HG02943 (cell line): ENCODE data around the gene IMMT.
"Not testable (repeated sequence)": the region's sequence is repeated elsewhere in the genome, so short reads cannot be mapped to it uniquely, and the experiment has no call there.

Experiments
- ATAC-seq: cut with Tn5 transposase; IDR thresholded peaks from one replicate; pipeline ENCODE4 v1.9.1; 2021; ENCODE audit warnings: mild to moderate bottlenecking, low read depth, moderate library complexity; ENCODE audit not compliant: unreplicated experiment

The IMMT gene

GRCh38 chr2:86195055-86195807 lies at the start of gene IMMT:
Gene IMMT (minus strand): TSS chr2:86195462. CDS start chr2:86195382, 80 bp downstream.
- peak; percentile 81 for ATAC-seq

- ATAC-seq: not testable (repeated sequence)
These were observed 49.5 kb upstream of the IMMT start for GRCh38 chr2:86244781-86245180.

- no peak for ATAC-seq
These were observed 48.9 kb upstream of the IMMT start for GRCh38 chr2:86243950-86244733.

DNA sequence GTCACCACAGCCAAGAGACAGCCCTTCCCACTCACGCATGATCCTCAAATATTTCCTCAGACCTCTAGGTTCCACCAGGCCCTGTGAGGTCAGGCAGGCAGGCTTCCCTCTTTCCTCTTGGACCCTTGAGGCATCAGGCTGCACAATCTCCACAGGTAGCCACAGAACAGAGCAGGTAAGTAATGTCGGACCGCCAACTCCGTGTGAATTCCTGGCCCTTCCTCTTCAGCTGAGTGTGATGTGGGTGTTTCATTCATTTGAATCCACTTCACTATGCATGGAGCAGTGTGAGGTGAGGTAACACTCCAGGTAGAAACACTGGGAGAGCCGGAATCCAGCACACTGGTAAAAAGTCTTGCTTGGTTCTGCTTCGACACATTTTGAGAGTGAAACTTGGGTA lies 48.0 kb upstream of the IMMT start:
- no peak for ATAC-seq

- no peak for ATAC-seq
These were observed 46.3 kb upstream of the IMMT start for GRCh38 chr2:86241611-86242010.

DNA sequence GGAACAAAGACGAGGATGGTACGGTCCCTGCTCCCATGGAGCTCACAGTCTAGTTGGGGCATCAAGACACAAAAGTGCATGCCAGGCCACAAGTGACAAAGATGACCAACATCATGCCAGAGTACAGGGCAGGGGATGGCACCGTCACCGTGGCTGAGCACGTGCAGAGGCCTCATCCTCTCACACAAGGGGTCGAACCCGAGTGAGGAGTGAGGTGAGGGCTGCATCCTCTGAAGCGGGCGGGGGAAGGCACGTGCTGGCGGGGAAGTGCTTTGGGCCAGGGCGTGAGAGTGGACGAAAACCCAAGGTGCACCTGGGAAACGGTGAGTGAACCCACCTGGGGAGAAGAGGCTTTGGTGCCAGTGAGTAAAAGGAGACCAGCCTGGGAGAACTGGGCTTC lies 45.0 kb upstream of the IMMT start:
- no peak for ATAC-seq

DNA sequence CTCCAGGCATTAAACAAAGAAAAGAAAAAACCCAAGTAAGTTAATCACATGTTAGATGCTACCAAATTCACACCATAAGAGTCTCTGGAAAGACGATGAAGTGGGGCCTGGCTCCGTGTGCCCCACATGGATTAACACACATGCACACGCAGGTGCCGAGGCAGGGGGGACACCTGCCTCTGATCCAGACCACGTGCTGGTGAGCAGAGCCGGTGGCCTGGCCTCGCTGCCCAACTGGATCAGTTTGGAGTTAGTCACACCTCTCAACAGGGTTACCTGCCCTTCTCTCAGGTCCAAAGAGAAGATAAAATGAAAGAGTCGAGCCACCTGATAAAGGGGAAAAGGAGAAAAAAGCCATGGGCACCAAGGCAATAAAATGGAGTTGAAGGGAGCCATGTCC lies 44.5 kb upstream of the IMMT start:
- no peak for ATAC-seq

DNA sequence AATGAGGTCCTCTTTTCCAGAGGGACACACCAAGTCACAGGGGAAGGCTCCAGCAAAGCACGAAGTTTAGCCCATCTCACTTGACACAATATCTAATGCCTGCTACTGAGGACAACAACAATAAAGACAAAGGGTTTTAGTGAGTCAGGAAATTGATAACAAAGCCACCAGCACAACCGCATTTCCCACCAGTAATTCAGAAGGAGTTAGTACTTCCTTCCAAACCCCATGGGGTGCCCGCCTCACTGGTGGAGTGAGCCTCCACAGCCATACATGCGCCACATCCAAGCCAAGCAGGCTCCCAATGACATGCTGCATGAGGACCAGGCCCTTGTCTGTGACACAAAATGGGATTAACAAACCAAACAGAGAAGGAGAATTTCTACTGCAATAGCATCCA lies 44.1 kb upstream of the IMMT start:
- ATAC-seq: no peak

GRCh38 chr2:86238354-86238753 lies 43.1 kb upstream of the IMMT start:
- peak; percentile 70 for ATAC-seq

DNA sequence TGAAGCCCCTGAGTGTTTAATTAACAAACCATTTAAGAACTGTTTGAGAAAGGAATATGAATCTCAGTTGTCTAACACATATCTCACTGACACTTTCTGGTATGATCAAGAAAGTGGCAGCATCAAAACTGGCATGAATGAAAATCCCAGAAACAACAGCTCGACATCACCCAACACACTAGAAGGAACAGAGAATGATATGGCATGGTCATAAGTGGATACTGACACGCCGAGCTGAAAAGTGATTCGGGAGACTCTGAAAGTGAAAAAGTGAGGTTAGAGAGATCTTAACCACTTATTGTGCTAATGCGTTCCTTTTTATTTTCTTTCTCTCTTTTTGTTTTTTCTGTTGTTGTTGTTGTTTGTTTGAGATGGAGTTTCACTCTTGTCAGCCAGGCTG lies 41.9 kb upstream of the IMMT start:
- ATAC-seq: no peak

DNA sequence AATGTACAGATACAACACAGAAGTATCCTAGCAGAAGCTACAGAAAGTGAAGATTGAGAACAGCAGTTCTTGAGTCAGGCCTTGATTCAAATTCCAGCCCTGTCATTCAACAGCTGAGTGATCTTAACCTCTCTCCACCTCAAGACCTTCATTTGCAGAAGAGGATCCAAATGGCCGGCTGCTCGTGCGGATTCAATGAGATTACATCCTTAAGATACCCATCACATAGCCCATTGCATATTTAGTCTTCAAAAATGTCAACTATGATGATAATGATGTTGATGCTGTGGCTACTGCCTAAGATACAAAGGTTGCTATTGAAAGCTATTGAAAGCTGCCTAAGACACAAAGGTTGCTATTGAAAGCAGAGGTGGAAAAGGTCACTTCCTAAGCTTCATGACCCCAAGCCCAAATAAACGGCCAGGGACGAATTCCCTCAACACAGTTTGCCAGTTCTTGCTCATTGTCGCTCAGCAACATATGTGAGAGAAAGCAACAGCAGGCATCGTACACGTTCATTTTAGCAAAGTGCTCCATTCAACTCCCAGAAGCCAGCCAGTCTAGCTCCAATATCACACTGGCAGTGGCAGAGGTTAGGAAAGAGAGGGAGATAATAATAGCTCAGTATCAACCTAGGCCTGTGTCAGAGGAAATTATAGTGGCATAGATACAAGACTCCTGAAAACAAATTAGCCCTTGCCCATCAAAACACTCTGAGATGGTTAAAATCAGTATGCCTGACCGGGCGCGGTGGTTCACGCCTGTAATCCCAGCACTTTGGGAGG lies 40.1 kb upstream of the IMMT start:
- ATAC-seq: no peak

- no peak for ATAC-seq
These were observed 39.4 kb upstream of the IMMT start for GRCh38 chr2:86234563-86235131.

GRCh38 chr2:86233436-86233835 lies 38.2 kb upstream of the IMMT start:
- no peak for ATAC-seq

DNA sequence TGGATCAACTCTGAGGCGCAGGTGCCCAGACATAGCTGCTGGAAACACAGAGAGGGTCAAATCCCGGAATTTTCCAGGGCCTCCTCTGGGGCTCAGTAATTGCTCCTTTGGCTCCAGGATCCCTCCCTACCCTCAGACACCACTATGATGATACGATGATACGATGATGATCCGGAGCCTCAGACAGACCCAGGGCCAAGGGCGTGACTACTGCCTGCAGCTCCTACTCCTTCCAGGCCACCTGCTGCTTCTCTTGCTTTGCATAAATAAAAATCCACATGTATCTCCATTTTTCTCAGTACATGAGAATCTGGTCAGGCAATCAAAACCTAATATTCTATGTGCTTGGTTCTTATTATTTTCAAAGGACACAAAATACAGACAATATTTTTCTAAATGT lies 37.6 kb upstream of the IMMT start:
- no peak for ATAC-seq

- no peak for ATAC-seq
These were observed 37.1 kb upstream of the IMMT start for GRCh38 chr2:86232373-86232784.

DNA sequence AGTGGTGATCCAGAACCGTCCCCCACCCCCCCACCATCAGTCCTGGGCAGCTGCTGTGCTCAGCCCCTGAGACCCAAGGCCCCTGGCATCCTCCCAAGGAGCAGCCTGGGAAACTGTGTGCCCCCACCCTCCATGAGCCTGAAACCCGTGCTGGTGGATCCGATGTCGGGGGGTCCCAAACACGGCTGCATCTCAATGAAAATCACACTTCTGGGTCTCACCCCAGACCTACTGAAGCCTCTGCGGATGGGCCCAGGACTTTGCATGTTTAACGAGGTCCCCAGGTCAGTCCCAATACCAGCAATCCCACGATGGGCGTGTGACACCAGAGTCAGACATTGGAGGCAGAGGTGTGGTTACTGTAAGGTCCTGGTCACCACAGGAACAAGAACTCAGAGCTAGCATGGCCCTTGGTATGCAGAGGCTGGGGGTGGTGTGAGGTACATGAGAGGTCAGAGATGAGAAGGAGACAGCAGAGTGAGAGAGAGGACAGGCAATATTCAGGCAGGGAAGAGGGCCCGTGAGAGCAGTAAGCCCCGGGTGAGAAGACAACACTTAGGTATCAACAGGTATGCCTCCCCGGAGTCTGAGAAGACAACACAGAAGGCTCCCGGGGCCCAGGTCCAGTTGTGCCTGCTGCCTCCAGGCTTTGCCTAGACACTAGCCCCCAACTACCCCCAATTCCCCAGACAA lies 36.6 kb upstream of the IMMT start:
- no peak for ATAC-seq

DNA sequence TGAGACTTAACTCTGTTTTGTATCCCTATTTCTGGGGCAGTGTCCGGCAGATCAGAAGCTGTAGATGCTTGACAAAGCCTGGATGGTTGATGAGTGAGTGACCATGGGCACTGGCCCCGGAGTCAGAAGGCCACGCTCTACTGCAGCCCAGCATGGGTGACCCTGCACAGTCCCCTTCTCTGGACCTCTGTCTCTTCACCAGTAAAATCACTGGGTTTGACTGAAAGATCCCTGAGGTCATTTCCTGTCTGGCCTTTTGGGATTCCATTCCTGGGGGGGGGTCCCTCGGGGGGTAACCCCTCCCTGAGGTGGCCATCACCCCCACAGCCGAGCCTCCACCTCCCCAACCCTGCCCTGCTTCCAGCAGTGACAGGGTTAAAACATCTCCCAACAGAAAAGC lies 35.7 kb upstream of the IMMT start:
- no peak for ATAC-seq

DNA sequence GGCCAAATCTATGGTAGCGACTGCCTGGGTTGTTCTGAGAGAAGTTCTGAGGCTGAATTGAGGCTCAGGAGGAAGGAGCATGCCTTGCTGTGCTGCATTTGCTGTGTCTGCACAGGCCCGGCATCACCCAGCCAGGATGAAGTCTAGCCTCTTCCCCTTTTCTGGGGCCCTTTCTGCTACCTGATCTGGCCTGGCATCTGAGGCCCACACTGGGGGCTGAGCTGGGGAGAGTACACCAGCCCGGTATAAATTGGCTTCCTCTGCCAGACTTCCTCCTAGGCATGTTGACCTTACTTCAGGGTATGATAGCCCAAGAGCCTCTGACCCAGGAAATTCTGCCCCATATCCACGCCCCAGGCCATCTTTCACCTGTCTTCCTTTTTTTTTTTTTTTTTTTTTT lies 34.0 kb upstream of the IMMT start:
- no peak for ATAC-seq

DNA sequence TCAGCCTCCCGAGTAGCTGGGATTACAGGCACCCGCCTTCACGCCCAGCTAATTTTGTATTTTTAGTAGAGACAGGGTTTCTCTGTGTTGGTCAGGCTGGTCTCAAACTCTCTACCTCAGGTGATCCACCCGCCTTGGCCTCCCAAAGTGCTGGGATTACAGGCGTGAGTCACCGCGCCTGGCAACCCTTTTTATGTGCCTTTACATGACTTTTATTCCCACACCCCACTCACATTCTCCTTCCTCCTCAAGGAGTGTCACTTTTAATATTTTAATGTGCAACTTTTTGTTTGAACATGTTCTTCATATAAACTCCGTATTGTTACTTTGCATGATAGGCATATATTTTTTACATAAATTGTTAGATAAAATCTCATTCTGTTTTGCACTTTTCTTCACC lies 33.3 kb upstream of the IMMT start:
- ATAC-seq: not testable (repeated sequence)

GRCh38 chr2:86227685-86228084 lies 32.4 kb upstream of the IMMT start:
- no peak for ATAC-seq
